ENCODE data around the gene TMEM225.

GRCh38 chr11:123903932-123904331, 18.5 kb upstream of the TMEM225 start:
- TF ChIP-seq CTCF (IDR thresholded peaks at IDR 0.05) (no peak), POLR2A (IDR thresholded peaks at IDR 0.05) (no peak)
